Middle frontal gyrus (tissue), 1 donor: ENCODE results near the gene C3orf33.

Experiments
- DNase-seq: peaks from one replicate; pipeline ENCODE4 v3.0.0-alpha.2; 2015; ENCODE audit warnings: low spot score; ENCODE audit errors: extremely low spot score

The C3orf33 gene

DNA sequence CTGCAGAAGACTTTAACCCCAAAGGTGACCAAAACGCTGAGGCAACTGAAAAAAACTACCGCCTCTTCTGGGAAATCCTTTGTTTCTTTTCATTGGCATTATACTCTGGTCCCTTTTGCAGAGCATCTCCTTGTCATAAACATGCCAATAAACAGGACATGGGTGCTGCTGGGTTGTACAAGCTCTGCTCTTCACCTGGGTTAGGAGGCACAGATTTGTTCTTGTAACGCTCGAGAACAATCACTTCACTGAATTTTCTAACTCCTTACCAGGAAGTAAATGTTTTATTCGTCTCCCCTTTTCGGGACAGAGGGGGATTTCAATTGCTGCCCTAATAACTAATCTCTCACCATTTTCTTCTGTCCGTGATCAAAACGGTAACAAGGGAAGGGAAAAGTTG, 62.5 kb downstream of the C3orf33 start:
- no peak for DNase-seq

- DNase-seq, result no peak
These were observed 63.6 kb downstream of the C3orf33 start for GRCh38 chr3:155742349-155742965.

DNA sequence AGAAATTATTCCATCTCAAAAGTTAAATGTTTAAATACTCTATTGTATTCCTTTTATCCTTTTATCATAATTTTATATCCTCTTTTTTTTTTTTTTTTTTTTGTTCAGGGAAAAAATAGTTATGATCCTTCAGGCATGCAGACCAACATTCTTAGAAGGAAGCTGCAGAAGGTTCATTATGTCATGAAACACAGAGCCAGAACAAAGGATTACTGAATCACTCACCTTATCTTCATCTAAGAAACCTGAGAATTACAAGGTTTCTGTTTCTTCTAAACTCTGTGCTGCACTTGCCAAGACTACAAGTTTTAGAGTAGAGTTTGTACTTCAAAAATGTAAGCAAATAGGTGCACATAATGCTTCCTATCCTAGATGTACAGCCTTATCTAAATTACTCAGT, 64.5 kb downstream of the C3orf33 start:
- DNase-seq, result no peak

- DNase-seq, result no peak
These were observed 65.0 kb downstream of the C3orf33 start for GRCh38 chr3:155741101-155741500.

DNA sequence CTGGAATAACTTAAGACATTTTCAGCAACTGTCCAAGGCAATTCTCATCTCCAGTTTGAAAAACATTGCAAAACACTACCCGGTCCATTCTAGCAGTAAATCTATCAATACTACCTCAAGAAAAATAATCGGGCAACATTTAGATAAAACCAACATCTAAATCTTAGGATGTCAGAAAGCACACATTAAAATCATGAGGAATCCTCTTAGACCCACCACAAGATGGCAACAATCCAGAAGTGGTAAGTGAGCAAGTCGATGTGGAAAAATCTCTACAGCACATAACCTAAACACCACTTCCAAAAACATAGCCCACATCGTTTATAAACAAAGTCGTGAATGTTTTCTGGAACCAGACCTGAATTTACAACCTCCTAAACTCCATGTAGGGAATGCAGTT, 66.9 kb downstream of the C3orf33 start:
- DNase-seq, result no peak

GRCh38 chr3:155738580-155739076, 67.5 kb downstream of the C3orf33 start:
- DNase-seq, result no peak

DNA sequence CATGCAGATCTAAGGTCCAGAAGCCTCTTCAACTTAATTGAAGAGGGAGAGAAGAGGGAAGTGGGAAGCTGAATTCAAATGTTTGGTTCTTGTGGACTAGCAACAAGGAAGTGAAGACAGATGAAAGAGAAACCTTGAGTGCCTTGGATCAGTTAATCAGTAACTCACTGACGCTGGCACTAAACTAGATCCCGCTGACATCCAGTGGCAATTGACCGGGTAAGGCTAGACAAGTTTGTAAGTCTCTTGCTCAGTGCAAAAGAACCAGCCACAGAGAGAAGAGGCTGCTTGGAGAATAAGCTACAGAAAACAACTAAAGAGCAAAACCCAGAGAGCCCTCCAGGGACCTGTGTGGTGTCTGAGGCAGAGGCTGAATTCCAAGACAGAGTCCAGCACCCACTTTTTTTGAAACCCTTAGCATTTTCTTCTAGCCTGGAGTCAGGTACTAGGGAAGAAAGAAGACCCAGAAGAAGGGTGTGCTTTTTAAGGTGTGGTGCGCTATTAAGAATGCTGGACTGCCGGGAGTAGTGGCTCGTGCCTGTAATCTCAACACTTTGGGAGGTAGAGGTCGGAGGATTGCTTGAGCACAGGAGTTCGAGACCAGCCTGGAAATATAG, 68.1 kb downstream of the C3orf33 start:
- DNase-seq, result no peak

GRCh38 chr3:155736381-155736780, 69.7 kb downstream of the C3orf33 start:
- no peak for DNase-seq

DNA sequence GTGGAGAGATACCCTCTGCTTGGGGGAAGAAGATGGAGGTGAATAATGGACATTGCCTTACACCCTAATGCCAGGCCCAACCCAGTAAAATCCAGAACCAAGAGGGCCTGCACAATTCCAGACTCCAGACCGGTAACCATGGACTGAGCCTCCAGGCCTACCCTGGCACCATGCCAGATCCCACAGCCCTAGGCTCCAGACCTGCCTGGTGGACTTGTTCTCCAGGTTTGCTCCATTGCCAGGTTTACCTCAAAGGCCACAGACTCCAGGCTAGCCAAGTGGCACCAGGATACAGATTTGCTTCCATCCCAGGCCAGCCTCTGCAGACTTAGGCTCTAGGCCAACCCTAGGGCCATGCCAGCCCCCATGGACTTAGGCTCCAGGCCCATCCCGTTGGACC, 75.2 kb downstream of the C3orf33 start:
- DNase-seq, result no peak

DNA sequence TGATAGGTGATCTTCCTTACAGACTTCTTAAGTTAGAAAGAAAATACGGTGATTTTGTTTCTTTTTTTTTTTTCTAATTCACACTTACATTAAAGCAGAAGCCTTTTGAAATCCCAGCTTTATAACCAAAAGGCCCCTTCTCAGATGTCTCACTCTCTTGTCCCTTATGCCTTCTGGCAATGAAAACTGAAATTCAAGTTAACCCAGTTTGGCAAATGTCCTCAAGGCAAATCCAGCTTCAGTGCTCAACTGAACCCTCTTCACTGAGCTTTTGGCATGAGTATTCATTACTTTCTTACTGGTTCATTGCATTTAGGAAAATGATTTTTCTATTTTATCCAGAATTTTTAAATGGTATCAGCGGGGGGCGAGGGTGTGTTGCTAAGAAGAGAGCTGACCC, 78.2 kb downstream of the C3orf33 start:
- no peak for DNase-seq

DNA sequence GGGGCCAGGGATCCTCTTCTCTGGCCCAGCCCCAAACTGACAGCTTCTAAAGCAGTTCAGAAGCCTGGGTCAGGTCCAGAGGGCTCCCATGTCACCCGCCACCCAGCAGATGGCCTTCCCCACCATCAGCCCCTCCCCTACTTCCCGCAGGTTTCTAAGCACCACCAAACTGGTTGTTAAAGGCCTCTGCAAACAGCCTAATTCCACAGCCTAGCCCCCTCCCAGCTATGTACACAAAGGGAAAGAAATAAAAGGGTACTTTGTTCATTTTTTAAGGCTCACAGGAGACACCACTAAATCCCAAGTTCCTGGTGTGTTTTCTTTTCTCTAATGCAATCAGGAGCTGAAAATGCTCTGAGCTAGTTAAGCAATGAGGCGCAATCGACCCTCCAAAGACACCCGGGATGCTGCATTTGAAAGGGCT, 91.8 kb downstream of the C3orf33 start:
- DNase-seq, result no peak
